NCI-H187 (cell line): Measurements from ENCODE around the gene OR8B8.
A peak's percentile ranks its signal among the peaks of the same experiment; 100 is the strongest.
"Not testable (repeated sequence)": the region's sequence is repeated elsewhere in the genome, so short reads cannot be mapped to it uniquely, and the experiment has no call there.

ENCODE experiments used
- DNase-seq, 2 experiments: peaks; one replicate each; lab custom pipeline; 2025; lab: John Stamatoyannopoulos, UW

OR8B8 gene

GRCh38 chr11:124441519-124441918 is 4.0 kb downstream of the OR8B8 start:
- DNase-seq, result no peak

- no peak for DNase-seq
These were observed 4.4 kb downstream of the OR8B8 start for GRCh38 chr11:124441081-124441480.

DNA sequence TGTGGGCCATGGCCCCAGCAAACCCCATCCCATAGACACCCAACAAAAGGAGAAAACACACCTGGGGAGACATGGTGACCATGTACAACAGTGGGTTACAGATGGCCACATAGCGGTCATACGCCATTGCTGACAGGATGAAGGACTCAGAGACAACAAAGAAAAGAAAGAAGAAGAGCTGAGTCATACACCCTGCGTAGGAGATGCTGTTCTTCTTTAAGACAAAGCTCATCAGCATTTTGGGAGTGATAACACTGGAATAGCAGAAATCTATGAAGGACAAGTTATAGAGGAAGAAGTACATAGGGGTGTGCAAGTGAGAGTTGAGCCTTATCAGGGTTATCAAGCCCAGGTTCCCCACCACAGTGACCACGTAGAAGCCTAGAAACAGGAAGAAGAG is 4.9 kb downstream of the OR8B8 start:
- no peak for DNase-seq

DNA sequence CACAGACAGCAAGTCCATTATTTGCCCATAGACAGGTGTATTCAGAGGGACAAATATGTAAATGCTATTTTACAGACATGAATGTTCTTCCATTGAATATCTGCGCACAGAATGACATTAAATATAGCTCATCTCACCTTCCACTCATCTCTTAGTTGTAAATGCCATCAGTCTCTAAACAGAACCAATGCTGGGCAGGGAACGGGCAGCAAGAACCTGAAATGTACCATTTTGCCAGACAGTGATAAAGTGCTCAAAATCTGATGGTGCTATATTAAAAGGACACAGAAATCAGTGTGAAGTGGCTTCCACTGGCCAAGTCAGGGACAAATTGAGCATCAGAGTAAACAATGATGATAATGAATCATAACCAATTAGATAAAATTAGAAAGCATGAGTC is 10.8 kb downstream of the OR8B8 start:
- DNase-seq, result no peak

DNA sequence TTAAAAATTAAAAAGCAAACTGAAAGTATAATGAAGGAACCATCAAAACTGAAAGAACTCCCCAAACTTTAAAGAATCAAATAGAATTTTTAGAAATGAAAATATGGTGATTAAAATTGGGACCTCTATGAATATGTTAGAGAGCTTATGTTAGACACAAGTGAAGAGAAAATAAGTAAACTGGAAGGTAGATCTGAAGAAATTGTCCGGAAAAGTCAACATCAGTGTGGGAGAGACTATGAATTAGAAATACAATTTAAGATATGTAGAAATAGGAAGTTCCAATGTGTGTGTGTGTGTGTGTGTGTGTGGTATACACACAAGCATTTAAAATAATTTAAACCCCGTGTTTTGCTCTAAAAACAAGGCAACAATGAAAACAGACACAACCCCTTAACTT is 15.9 kb downstream of the OR8B8 start:
- DNase-seq, result no peak

DNA sequence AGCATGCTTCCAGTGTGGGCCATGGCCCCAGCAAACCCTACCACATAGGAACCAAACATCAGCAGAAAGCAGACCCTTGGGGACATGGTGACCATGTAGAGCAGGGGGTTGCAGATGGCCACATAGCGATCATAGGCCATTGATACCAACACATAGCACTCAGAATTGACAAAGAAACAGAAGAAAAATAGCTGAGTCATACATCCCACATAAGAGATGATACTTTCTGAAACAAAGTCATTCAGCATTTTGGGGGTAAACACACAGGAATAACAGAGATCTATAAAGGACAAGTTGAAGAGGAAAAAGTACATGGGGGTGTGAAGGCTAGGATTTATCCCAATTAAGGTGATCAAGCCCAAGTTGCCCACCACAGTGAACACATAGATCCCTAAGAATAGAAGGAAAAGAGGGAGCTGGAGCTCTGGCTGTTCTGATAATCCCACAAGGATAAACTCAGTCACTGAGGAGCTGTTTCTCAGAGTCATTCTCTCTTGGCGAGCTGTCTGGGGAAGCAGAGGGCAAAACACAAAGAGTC is 21.0 kb downstream of the OR8B8 start, which contains the start of gene OR8B4:
TSS of gene OR8B4 (minus strand) at position 488 of the 538 bp plus-strand sequence. CDS start at position 488, 0 bp downstream.
- no peak for DNase-seq

GRCh38 chr11:124421043-124421442 is 24.5 kb downstream of the OR8B8 start:
- no peak for DNase-seq

GRCh38 chr11:124415356-124415923 is 30.1 kb downstream of the OR8B8 start:
- DNase-seq, result no peak

DNA sequence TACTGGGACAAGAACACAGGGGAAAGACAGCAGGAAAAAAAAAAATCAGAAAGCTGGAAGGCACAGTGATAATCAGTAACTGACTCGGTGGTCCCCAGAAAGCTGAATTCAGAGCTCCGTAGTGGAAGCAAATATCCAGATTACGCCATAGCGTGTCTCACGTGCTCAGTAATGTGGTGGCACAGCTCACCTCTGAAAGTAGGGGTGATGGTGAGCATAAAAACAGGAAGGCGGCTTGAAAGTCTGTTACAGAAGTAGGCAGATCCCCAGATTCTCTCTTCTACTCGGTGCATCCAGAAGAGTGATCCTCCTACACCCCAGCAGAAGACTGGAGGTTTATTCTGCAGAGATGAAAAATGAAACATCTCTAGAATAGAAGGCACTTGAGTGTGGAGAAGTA is 35.6 kb downstream of the OR8B8 start:
- no peak for DNase-seq

- DNase-seq, result no peak
These were observed 39.9 kb downstream of the OR8B8 start for GRCh38 chr11:124405581-124405980.

DNA sequence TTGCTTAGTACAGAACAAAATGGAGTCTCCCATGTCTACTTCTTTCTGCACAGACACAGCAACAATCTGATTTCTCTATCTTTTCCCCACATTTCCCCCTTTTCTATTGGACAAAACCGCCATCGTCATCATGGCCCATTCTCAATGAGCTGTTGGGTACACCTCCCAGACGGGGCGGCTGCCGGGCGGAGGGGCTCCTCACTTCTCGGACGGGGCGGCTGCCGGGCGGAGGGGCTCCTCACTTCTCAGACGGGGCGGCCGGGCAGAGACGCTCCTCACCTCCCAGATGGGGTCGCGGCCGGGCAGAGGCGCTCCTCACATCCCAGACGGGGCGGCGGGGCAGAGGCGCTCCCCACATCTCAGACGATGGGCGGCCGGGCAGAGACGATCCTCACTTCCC is 42.3 kb downstream of the OR8B8 start:
- DNase-seq, result not testable (repeated sequence)

GRCh38 chr11:124402326-124402922 is 43.1 kb downstream of the OR8B8 start:
- peak in 1 of 2 experiments; percentile 6 for DNase-seq

DNA sequence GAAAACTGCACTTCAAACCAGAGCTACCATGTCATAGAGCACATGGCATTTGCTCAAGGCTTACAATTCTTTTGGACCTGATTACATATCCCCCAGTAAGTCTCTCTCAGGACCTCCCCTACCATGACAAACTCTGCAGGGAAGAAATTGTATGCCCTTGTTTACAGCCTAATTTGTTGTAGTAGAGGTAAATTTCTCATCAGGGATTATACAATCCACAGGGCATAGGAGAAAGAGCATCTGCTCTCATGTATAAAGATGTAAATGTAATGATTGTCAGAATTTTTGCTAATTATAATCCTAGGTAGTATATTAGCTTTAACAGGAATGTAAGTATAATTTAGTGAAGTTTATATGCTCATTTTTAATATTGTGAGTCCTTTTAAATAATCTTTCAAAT is 46.6 kb downstream of the OR8B8 start, which contains the start of gene OR8B3:
TSS of gene OR8B3 (minus strand) at position 101 of the 400 bp plus-strand sequence. CDS start 1,673 bp downstream, outside the sequence.
- DNase-seq, result no peak

- DNase-seq, result not testable (repeated sequence)
These were observed 48.6 kb downstream of the OR8B8 start for GRCh38 chr11:124396847-124397246.

GRCh38 chr11:124394408-124394807 is 51.1 kb downstream of the OR8B8 start:
- DNase-seq, result no peak
